IPS-18c (cell line): ENCODE results near the gene PRKAG2.
"Not testable (repeated sequence)": the region's sequence is repeated elsewhere in the genome, so short reads cannot be mapped to it uniquely, and the experiment has no call there.

Source experiments
- H3K4me3 ChIP-seq: 2 replicates; pipeline ENCODE4 v1.7.0; 2013; ENCODE audit warnings: low read depth, mild to moderate bottlenecking, low read length, moderate library complexity; ENCODE audit not compliant: insufficient read depth
- H3K9me3 ChIP-seq: one replicate; pipeline ENCODE4 v1.6.1; 2013; ENCODE audit warnings: mild to moderate bottlenecking, low read length, moderate library complexity; ENCODE audit not compliant: control insufficient read depth, insufficient read depth

Gene PRKAG2

DNA sequence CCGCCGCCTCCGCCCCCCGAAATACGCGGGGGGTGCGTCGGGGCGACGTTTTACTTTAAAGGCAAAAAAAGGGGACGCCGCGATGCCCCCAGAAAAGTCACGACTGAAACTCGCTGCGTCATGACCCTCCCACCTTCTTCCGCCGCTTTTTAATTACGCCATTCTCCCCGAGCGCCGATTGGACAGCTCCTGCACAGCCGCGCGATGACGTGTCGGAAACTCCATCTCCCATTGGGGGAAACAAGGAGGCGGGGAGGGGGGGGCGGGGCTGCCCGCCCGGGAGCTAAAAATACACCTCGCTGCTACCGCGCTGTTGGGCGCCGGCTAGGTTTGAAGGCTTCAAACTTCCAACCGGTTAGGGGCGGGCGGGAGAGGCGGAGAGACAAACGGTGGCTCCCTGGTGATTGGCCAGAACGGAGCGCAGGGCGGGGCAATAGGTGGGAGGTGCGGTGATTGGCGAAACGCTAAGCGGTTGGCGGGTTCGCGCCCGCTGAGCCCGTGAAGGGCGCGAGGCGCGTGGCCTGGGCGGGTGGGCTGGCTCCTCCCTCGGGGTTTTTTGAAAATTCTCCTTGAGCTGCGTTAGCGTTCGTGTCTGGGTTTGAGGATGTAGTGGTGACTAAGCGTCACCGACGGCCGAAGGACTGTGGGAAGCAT is 357.0 kb downstream of the PRKAG2 start, which contains the start of gene RHEB:
TSS of gene RHEB (minus strand) at position 131 of the 654 bp plus-strand sequence. CDS start 384 bp downstream, outside the sequence.
- Histone ChIP-seq H3K4me3 (peak within 1 kb of the TSS; percentile 89), H3K9me3 (no peaks in the 10 kb centered on the region)

DNA sequence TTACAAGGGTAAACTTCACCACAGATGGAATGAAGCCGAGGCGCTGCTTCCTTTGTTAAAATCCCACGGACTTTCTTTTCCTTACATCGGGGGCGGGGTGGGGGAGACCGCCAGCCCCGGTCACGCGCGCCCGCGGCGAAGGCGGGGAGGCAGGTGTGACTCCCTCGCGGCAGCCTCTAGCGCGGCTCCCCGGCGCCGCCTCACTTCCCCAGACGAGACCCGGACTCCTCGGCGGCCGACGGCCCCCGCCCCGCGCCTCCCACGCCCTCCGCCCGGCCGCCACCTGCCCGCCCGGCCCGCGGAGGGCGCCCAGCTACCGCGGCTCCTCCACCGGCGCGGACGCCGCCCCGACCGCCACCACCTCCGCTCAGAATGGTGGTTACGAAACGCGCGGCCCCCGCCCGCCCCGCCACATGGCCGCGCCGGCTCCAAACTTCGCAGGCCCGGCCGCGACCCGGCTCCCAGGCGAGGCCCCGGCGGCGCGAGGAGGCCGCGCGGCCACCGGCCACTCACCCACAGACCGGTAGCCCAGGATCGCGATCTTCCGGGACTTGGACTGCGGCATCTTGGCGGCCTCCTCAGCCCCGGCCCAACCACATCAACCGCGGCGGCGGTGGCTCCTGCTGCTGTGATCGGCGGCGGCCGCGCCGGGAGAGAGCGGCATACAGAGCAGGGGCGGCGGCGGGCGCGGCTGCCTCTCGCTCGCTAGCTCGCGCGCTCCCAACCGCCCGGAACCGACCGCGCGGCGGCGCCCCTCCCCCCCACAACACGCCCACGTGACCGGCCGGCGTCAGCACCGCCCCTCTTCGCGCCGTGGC is 357.8 kb downstream of the PRKAG2 start:
- not testable (repeated sequence) for H3K9me3 ChIP-seq
- peak overlapping the region; percentile 89 for H3K4me3 ChIP-seq

DNA sequence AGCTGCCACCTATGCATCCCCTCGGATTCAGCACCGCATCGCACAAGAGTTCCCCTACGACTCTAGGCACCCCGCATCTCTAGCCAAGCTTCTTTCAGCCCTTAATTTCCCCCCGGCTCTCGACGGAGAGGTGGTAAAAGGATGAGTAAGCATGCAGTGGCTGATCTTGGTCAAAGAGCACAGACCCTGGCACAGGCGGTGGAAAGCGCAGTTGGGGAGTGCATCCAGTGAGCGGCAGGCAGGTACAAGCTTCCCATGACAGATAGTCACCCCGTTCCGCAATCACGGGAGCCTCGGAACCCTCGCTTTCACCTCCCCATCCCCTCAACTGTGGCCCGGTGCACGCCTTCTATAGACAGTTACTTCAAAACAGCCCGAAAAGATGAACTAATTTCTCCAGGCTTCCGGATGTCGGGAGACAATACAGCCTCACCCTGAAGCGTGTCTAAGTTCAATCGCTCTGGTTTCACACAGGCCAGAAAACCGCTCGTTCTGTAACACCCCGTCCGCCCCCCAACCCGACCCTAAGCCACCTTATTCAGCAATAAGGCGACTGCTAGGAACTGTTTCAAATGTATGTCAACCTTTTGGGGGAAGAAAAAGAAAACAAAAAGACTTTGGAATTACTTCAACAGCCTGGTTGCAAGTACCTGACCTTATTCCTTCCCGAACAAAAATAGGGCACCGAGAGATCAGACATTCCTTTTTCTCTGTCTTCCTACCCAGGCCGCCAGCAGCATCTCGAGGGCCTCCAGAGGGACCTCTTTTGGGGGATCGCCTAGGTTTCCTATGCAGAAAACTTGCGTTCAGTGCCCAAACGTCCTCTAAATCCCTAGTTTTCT is 358.6 kb downstream of the PRKAG2 start:
- H3K4me3 ChIP-seq, result peak overlapping the region; percentile 89
- no peaks in the 10 kb centered on the region for H3K9me3 ChIP-seq

DNA sequence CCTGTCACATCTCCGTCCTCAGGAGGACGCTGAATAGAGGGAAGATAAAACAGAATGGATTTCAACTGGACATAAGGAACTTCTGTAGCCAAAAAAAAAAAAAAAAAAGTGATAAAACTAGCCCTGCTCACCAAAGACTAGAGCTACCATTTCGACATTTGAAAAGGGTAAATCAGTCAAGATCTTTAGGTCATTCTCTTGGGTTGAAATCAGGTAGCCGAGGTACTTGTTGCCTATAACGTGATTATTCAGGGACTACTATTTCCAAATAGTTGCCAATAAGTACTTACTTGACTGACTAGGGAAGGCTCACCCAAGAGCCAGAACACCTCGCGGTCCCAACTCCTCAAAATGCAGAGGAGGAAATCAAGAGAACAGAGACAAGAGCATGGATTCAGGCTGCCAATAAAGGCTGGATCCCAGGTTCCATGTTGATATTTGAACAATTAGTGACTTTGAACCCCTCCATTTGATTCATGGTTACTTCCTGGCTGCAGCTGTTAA is 359.3 kb downstream of the PRKAG2 start:
- Histone ChIP-seq H3K9me3 (no peaks in the 10 kb centered on the region), H3K4me3 (peak overlapping the region; percentile 89)

DNA sequence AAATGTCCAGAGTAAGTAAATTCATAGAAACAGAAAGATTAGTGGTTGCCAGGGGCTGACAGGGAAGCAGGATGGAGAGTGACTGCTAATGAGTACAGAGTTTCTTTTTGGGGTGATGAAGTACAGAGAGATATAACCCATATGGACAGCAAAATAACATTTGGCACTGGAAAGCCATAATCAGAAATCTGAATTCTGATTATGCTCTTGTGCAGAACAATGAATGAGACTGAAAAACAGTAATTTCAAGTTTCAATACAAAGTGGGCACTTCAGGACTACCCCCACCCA is 361.7 kb downstream of the PRKAG2 start:
- H3K4me3 ChIP-seq, result no peak overlapping the region
- no peaks in the 10 kb centered on the region for H3K9me3 ChIP-seq

DNA sequence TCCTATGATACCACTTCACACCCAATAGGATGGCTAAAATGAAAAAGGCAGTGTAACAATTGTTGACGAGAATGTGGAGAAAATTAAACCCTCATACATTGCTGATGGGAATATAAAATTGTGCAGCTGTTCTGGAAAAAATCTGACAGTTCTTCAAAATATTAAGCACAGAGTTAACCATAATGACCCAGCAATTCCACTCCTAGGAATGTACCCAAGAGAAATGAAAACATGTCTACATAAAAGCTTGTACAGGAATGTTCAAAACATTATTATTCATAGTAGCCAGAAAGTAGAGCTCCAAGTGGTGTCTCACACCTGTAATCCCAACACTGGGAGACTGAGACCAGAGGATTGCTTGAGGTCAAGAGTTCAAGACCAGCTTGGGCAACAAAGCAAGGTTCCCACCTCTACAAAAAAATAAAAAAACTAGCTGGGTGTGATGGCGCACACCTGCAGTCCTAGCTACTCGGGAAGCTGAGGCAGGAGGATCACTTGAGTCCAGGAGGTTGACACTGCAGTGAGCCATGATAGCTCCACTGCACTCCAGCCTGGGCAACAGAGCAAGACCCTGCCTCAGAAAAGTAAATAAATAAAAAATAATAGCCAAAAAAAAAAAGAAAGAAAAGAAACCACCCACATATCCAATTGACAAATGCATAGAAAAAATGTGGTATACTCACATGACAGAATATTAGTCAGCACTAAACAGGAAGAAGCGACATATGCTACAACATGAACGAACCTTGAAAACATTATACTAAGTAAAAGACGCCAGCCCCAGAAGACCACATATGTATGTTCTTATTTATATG is 362.2 kb downstream of the PRKAG2 start:
- Histone ChIP-seq H3K4me3 (no peak overlapping the region), H3K9me3 (no peaks in the 10 kb centered on the region)

DNA sequence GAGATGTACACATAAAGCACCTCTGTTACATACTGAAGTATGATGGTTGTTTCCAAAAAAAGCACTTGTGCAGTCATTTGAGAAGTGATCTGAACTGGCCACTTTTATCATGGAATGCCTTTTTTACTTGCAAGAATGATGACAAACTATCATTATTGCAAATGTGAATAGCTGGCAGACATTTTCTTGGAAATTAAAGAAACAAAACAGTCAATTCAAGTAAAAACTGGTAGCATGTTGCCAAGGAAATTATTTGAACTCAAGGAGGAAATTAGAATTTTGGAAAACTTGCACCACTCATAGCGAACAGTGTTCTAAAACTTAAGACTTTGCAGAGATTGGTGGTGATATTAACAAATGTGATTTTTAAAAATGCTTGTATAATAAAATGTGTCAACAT is 363.8 kb downstream of the PRKAG2 start:
- Histone ChIP-seq H3K9me3 (no peaks in the 10 kb centered on the region), H3K4me3 (no peak overlapping the region)

DNA sequence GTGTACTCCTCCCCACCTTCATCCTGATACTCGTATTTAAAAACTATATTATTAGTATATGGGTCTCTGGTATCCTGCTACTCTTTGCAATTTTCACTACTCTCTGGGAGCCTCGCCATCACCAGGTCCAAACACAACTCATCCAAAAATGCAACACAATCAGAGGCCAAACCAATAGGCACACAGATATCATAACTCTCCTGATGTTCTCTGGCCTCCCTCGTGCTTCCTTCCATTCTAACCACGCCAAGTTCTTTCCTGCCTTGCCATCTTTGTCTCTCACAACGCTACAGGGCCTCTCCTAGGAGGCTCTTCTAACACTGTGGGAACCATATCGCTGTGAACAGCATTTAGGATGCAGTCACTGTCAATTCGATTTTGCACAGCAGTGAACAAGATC is 364.6 kb downstream of the PRKAG2 start:
- Histone ChIP-seq H3K4me3 (no peak overlapping the region), H3K9me3 (no peaks in the 10 kb centered on the region)

DNA sequence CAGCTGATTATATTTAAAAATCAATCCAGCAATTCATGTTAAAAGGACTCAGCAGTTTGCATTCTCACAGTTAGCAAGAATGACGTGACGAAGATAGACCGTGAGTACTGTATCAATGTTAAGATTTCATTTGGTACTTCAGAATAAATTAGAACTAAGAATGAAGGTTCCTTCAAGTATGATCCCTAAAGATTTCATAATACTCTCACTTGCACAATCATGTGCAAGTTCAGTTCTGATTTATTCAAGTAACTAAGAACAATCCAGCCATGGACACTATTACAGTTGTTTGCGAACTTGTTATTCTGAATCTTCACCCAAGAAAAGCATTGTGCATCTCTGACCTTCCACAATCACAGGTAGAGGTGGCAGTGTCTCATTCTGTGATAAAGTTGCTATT is 365.0 kb downstream of the PRKAG2 start:
- Histone ChIP-seq H3K4me3 (no peak overlapping the region), H3K9me3 (no peaks in the 10 kb centered on the region)

DNA sequence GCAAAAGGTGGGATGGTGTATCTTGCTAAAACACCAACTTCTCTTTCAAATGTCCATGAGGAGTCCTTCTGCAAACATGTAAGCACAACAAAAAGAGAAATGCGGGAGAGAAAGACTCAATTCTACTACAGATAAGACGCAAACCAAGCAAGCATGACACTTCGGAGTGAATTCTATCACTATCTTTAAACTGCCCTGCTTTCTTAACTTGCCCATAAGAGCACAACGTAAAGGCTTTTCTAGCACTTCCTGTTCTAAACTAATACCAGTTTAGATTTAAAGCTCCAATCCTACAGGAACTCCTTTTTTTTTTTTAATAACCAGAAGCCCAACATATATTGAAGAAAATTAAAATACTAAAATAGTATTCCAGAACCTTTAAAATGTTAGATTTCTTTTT is 365.6 kb downstream of the PRKAG2 start:
- no peak overlapping the region for H3K4me3 ChIP-seq
- no peaks in the 10 kb centered on the region for H3K9me3 ChIP-seq

DNA sequence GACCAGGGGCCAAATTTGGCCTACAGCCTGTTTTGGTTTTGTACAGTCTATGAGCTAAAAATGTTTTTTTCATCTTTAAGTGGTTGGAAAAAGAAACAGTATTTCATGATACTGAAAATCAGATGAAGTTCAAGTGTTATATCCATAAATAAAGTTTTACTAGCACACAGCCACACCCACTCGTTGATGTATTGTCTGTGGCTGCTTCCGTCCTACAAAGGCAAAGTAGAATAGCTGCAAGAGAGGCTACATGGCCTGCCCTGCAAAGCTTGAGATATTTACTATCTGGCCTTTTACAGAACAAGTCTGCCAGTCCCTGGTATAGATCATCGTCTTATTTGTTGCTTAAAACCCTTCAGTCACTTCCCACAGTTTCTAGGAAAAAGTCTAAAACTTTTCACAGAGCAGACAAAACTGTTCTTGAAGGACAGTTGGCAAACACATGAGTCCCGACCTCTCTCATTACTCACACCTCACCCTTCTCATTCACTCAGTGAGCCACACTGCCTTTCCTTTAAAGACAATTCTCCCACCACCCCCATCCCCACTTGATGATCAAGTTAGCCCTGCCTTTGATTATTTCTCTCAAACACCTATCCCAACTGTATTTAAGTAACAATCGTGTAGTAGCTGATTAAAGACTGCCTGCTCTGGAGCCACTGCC is 367.1 kb downstream of the PRKAG2 start:
- no peak overlapping the region for H3K4me3 ChIP-seq
- no peaks in the 10 kb centered on the region for H3K9me3 ChIP-seq

DNA sequence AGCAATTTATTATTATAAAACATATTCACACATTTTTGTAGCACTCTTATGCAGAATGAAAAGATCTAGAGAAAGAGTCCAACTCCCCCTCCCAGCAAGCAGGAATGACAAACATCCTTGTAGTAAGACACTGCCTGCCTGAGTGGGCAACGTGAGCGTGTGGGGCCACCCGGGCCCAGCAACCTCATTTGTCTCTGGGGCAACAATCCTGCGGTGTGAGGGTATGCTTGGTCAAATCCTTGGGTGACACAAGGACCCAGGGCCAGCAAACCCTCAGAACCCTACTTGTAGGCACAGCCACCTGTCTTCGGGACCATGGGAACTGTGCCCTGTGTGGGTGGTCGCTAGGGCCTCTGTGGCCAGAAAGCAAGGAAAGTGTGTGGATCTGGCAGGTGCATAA is 367.9 kb downstream of the PRKAG2 start:
- no peaks in the 10 kb centered on the region for H3K9me3 ChIP-seq
- H3K4me3 ChIP-seq, result no peak overlapping the region

DNA sequence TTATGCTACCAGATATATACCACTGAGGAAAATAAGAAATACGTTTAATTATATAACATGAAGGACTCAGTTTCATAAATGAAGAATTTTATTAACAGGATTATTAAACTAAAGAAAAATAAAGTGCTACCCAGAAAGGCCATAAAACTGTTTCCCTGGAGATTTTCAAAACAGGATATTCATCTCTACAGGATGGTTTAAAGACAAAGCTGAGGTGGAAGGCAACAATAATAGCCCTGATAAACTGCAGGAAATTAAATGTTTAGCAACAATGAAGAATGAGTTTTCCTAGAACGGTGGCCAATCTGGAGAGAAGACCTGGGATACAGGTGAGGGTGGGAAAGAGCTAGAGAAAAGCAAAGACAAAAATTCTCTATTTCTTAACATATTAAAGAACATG is 369.1 kb downstream of the PRKAG2 start:
- H3K4me3 ChIP-seq, result no peak overlapping the region
- no peaks in the 10 kb centered on the region for H3K9me3 ChIP-seq

DNA sequence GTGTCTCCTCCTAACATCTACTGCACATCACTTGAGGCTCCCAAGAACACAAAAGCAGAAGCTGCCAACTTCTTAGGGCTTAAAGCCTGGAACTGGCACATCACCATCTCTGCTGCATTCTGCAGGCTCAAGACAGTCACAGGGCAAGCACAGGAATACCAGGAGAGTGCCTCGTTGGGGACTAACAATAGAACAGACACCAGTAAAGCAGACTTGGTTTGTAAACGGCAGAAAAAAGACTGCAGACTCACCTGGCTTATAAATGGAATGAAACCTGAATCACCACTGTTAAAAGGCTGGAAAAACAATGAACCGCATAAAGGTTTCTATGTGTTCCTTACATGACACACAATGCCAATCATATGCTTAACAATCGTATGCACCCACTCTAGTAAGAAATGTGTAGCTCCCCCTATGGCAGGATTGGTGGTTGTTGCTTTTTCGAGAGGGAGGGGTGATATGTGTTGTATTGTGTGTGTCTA is 370.0 kb downstream of the PRKAG2 start:
- Histone ChIP-seq H3K9me3 (no peaks in the 10 kb centered on the region), H3K4me3 (no peak overlapping the region)
